Measurements from ENCODE around the gene CAMTA1.

Gene CAMTA1

GRCh38 chr1:6907676-6908434, 122.6 kb downstream of the CAMTA1 start:
- no peak for DNase-seq (ENCODE audit: low read depth)
- no peak for TF ChIP-seq CTCF (IDR thresholded peaks at IDR 0.05; ENCODE audit: insufficient read depth, low read depth, low read length, missing control alignments)
- no peak overlapping the region for H3K4me3 ChIP-seq (ENCODE audit: low read length)

DNA sequence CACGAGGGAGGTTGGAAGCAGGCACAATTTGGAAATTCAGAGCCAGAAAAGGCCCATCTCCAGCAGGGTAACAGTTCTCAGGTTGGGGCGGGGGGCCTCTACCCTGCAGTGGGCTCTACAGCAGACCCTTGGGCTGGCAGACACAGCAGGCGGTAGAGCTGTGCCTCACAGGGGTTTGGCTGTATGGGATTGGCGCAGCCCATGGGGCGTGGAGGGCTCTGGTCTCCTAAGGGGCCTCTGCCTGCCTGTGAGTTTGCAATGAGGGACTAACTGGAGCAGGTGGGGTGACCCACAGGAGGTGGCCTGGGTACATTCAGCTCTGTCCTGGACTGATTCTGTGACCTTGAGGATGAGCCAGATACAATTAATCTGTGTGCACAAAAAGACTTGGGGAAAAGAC, 124.1 kb downstream of the CAMTA1 start:
- no peak for TF ChIP-seq CTCF (IDR thresholded peaks at IDR 0.05; ENCODE audit: insufficient read depth, low read depth, low read length, missing control alignments)
- no peak overlapping the region for H3K4me3 ChIP-seq (ENCODE audit: low read length)
- no peak for DNase-seq (ENCODE audit: low read depth)

DNA sequence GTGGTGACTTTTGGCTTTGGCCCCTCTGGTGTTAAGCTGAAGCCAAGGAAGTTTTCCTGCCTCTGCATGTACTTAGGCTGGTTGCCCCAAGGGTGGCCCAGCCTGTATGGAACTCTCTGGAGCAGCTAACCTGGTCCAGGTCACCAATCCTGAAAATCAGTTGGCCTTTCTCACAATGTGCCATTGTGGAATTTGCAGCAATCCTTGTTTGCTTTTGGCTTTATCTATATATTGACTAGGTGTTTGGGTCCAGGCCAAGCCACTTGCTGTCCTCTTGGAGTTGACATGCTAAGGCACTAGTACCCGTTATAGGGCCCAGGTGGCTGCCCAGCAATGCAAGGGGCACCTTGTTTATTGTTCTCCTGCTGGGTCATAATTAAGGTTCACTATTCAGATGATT, 124.6 kb downstream of the CAMTA1 start:
- no peak overlapping the region for H3K4me3 ChIP-seq (ENCODE audit: low read length)
- no peak for DNase-seq (ENCODE audit: low read depth)
- TF ChIP-seq CTCF (IDR thresholded peaks at IDR 0.05; ENCODE audit: insufficient read depth, low read depth, low read length, missing control alignments): no peak

DNA sequence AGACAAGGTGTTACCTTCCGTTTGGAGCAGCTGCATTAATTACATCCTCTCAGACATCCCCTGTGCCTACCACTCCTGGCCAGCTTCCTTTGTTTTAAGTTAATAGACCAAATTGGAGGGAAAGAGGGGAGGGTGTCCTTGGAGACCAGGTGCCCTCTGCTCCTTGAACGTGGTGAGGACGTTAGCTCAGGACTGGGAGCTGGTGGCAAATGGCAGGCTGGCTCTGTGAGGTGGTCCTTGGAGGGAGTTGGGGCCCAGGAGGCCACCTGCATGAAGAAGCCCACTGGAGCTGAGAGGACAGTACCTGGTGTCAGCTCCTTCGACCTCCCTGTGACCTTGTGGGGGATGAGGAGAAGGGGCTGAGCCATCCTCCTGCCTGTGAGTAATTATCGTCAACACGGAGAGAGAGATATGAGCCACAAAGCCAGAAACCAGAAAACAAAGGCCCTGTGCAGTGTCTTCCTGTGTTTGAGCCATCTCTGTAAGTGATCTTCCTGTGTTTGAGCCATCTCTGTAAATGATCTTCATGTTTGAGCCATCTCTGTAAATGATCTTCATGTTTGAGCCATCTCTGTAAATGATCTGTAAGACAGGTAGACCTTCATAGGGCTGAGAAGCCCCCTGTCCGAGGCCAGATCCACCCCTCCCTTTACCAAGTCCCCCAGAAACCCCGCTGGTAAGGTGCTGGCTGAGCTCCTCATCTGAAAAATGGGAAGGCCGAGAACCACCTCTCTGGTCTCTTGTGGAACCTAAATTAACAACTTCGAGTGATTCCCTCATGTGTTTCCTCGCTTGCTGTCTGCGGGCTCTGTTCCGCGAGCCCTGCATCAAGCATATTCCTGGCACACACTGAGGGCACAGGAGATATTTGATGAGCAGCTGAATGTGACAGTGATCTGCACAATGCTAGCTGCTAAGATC, 126.0 kb downstream of the CAMTA1 start:
- TF ChIP-seq CTCF (IDR thresholded peaks at IDR 0.05; ENCODE audit: insufficient read depth, low read depth, low read length, missing control alignments): no peak
- DNase-seq (ENCODE audit: low read depth): no peak
- no peak overlapping the region for H3K4me3 ChIP-seq (ENCODE audit: low read length)

DNA sequence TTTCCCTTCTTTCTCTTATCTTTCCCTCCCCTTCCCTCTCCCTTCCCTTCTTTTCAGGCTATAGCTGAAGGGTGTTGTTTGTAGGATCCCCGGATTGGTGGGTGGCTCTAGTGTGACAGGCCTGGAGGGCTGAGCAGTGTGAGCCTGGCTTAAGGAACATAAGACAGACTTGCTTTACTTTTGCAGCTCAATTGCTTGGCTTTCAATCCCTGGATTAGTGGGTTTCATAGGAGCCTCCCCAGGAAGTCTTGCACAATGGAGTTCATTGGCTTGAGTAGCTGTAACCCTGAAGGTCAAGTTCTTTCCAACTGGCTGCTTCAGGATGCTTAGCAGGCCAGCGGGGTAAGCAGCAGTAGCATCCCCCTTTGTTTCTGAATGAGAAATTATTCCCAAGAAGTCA, 126.7 kb downstream of the CAMTA1 start:
- no peak overlapping the region for H3K4me3 ChIP-seq (ENCODE audit: low read length)
- DNase-seq (ENCODE audit: low read depth): no peak
- no peak for TF ChIP-seq CTCF (IDR thresholded peaks at IDR 0.05; ENCODE audit: insufficient read depth, low read depth, low read length, missing control alignments)

GRCh38 chr1:6912518-6912917, 127.3 kb downstream of the CAMTA1 start:
- TF ChIP-seq CTCF (IDR thresholded peaks at IDR 0.05; ENCODE audit: insufficient read depth, low read depth, low read length, missing control alignments): no peak
- H3K4me3 ChIP-seq (ENCODE audit: low read length): no peak overlapping the region
- DNase-seq (ENCODE audit: low read depth): no peak

All from epithelial cell of esophagus (primary cell).